ENCODE measurements around the gene HOOK1.
A peak's percentile ranks its signal among the peaks of the same experiment; 100 is the strongest.
"Not testable (repeated sequence)": the region's sequence is repeated elsewhere in the genome, so short reads cannot be mapped to it uniquely, and the experiment has no call there.

Gene HOOK1

GRCh38 chr1:59827055-59827643, 12.4 kb downstream of the HOOK1 start:
- DNase-seq = no peak

GRCh38 chr1:59828160-59828559, 13.4 kb downstream of the HOOK1 start:
- DNase-seq = no peak

- no peak for DNase-seq
Measured at GRCh38 chr1:59831529-59831928, 16.8 kb downstream of the HOOK1 start.

GRCh38 chr1:59833022-59833421, 18.3 kb downstream of the HOOK1 start:
- DNase-seq = no peak

- DNase-seq = no peak
Measured at GRCh38 chr1:59833991-59834390, 19.2 kb downstream of the HOOK1 start.

GRCh38 chr1:59837857-59838256, 23.1 kb downstream of the HOOK1 start:
- DNase-seq = not testable (repeated sequence)

GRCh38 chr1:59845091-59845490, 30.3 kb downstream of the HOOK1 start:
- DNase-seq = no peak

GRCh38 chr1:59846209-59846894, 31.6 kb downstream of the HOOK1 start:
- no peak for DNase-seq

GRCh38 chr1:59846895-59847282, 32.1 kb downstream of the HOOK1 start:
- no peak for DNase-seq

- no peak for DNase-seq
Measured at GRCh38 chr1:59852117-59852516, 37.4 kb downstream of the HOOK1 start.

- DNase-seq = not testable (repeated sequence)
Measured at GRCh38 chr1:59855297-59855696, 40.5 kb downstream of the HOOK1 start.

- DNase-seq = no peak
Measured at GRCh38 chr1:59856725-59857338, 42.1 kb downstream of the HOOK1 start.

GRCh38 chr1:59857679-59858354, 43.1 kb downstream of the HOOK1 start:
- no peak for DNase-seq

- no peak for DNase-seq
Measured at GRCh38 chr1:59866462-59866861, 51.7 kb downstream of the HOOK1 start.

- no peak for DNase-seq
Measured at GRCh38 chr1:59871746-59872145, 57.0 kb downstream of the HOOK1 start.

GRCh38 chr1:59877108-59877682, 62.4 kb downstream of the HOOK1 start:
- no peak for DNase-seq

- no peak for DNase-seq
Measured at GRCh38 chr1:59878370-59878769, 63.6 kb downstream of the HOOK1 start.

GRCh38 chr1:59879574-59879973, 64.8 kb downstream of the HOOK1 start:
- peak; percentile 56 for DNase-seq

GRCh38 chr1:59879996-59880505, 65.3 kb downstream of the HOOK1 start:
- no peak for DNase-seq

GRCh38 chr1:59880735-59881134, 66.0 kb downstream of the HOOK1 start:
- DNase-seq = no peak

- DNase-seq = no peak
Measured at GRCh38 chr1:59885160-59885832, 70.5 kb downstream of the HOOK1 start.

All from activated CD8-positive, alpha-beta memory T cell treated with anti-CD3 and anti-CD28 coated beads, Interleukin-2, amount 50 U/mL, for 48 hours (primary cell).